ENCODE data around the gene ZNHIT6.

Gene ZNHIT6

GRCh38 chr1:85604298-85604997 lies 103.8 kb downstream of the ZNHIT6 start:
- DNase-seq, result no peak
- in situ Hi-C loops (cut with MboI; ENCODE audit: low pct_unique_long_range_greater_than_20kb, low sequenced_read_pairs), result no loop called here

GRCh38 chr1:85603086-85603880 lies 105.0 kb downstream of the ZNHIT6 start:
- in situ Hi-C loops (cut with MboI; ENCODE audit: low pct_unique_long_range_greater_than_20kb, low sequenced_read_pairs), result no loop called here
- no peak for DNase-seq

- DNase-seq, result no peak
- in situ Hi-C loops (cut with MboI; ENCODE audit: low pct_unique_long_range_greater_than_20kb, low sequenced_read_pairs), result no loop called here
Measured at GRCh38 chr1:85602571-85602970, 105.7 kb downstream of the ZNHIT6 start.

- DNase-seq, result no peak
- in situ Hi-C loops (cut with MboI; ENCODE audit: low pct_unique_long_range_greater_than_20kb, low sequenced_read_pairs), result no loop called here
Measured at GRCh38 chr1:85601901-85602300, 106.3 kb downstream of the ZNHIT6 start.

- in situ Hi-C loops (cut with MboI; ENCODE audit: low pct_unique_long_range_greater_than_20kb, low sequenced_read_pairs), result no loop called here
- DNase-seq, result no peak
Measured at GRCh38 chr1:85599681-85600080, 108.6 kb downstream of the ZNHIT6 start.
